IMR-90 (cell line): ENCODE data around the gene ZDHHC24. TPM values are rescaled to one million over a fixed set of nuclear protein-coding genes. Genes with fewer than 3 reads are reported as not detected.
A peak's percentile ranks its signal among the peaks of the same experiment; 100 is the strongest.

Experiments used
- ATAC-seq: fragments of 200-7000 bp; cut with Tn5 transposase; 2 replicates; pipeline ENCODE4 v1.9.1; 2020; ENCODE audit warnings: low read depth, mild to moderate bottlenecking, moderate library complexity
- BruUV-seq: library from RNA; stranded (reverse); fragments of 400-500 nt; replicated peaks from 2 replicates; lab custom pipeline; 2021; lab: Mats Ljungman, UMichigan
- CTCF ChIA-PET: fragments of 300-600 bp; formaldehyde crosslinking; extraction: SDS; loops from one replicate; lab custom pipeline; 2021; ENCODE audit warnings: antibody characterized with exemption; lab: Yijun Ruan, JAX
- POLR2A ChIA-PET: fragments of 300-600 bp; sonication (Branson Sonifier 250); formaldehyde crosslinking; loops from one replicate; lab custom pipeline; 2022; ENCODE audit warnings: antibody characterized with exemption; ENCODE audit not compliant: unreplicated experiment; lab: Charles Lee
- DNase-seq: peaks from one replicate; pipeline ENCODE4 v3.0.0; 2013
- H2AFZ ChIP-seq: replicated peaks from 2 replicates; pipeline ENCODE3; 2013; ENCODE audit warnings: low read length, mild to moderate bottlenecking; ENCODE audit not compliant: poor library complexity
- H2AK5ac ChIP-seq: 2 replicates; pipeline ENCODE4 v1.6.1; 2013; ENCODE audit warnings: low read depth, low read length, inconsistent platforms
- H2AK9ac ChIP-seq: replicated peaks from 2 replicates; pipeline ENCODE3; 2013; ENCODE audit warnings: mild to moderate bottlenecking, low read depth, low read length, moderate library complexity; ENCODE audit not compliant: poor library complexity
- H2BK120ac ChIP-seq: 2 replicates; pipeline ENCODE4 v1.6.1; 2013; ENCODE audit warnings: low read depth, low read length, inconsistent platforms
- H2BK15ac ChIP-seq: 3 replicates; pipeline ENCODE4 v1.6.1; 2013; ENCODE audit warnings: low read depth, low read length, inconsistent platforms
- H2BK20ac ChIP-seq: 2 replicates; pipeline ENCODE4 v1.6.1; 2013; ENCODE audit warnings: low read depth, mild to moderate bottlenecking, inconsistent platforms, low read length, moderate library complexity
- H2BK5ac ChIP-seq: 2 replicates; pipeline ENCODE4 v1.6.1; 2013; ENCODE audit warnings: mild to moderate bottlenecking, low read depth, low read length, inconsistent platforms; ENCODE audit not compliant: poor library complexity, severe bottlenecking
- H3K14ac ChIP-seq: replicated peaks from 2 replicates; pipeline ENCODE4 v1.6.1; 2013; ENCODE audit warnings: low read depth, low read length, inconsistent platforms
- H3K18ac ChIP-seq: 2 replicates; pipeline ENCODE4 v1.6.1; 2013; ENCODE audit warnings: low read depth, low read length, control low read depth
- H3K23ac ChIP-seq: 2 replicates; pipeline ENCODE4 v1.6.1; 2013; ENCODE audit warnings: low read depth, low read length, inconsistent platforms
- H3K27ac ChIP-seq: 2 replicates; pipeline ENCODE4 v1.5.1; 2013; ENCODE audit warnings: mild to moderate bottlenecking, control low read depth, low read length; ENCODE audit not compliant: insufficient read depth
- H3K27me3 ChIP-seq: 2 replicates; pipeline ENCODE4 v1.6.1; 2013; ENCODE audit warnings: low read length; ENCODE audit not compliant: control insufficient read depth, insufficient read depth
- H3K36me3 ChIP-seq: 2 replicates; pipeline ENCODE4 v1.6.1; 2013; ENCODE audit warnings: low read length, mixed read lengths; ENCODE audit not compliant: control insufficient read depth, insufficient read depth
- H3K4ac ChIP-seq: 2 replicates; pipeline ENCODE4 v1.6.1; 2013; ENCODE audit warnings: low read depth, low read length, inconsistent platforms
- H3K4me1 ChIP-seq: 2 replicates; pipeline ENCODE4 v1.6.1; 2013; ENCODE audit warnings: low read length, mixed read lengths; ENCODE audit not compliant: control insufficient read depth, insufficient read depth
- H3K4me2 ChIP-seq: 2 replicates; pipeline ENCODE4 v1.6.1; 2013; ENCODE audit warnings: low read depth, mild to moderate bottlenecking, control low read depth, low read length, moderate library complexity
- H3K4me3 ChIP-seq: 2 replicates; pipeline ENCODE4 v1.5.1; 2013; ENCODE audit warnings: low read depth, mild to moderate bottlenecking, control low read depth, low read length, moderate library complexity; ENCODE audit not compliant: insufficient read depth
- H3K56ac ChIP-seq: 2 replicates; pipeline ENCODE4 v1.6.1; 2013; ENCODE audit warnings: low read length, inconsistent platforms; ENCODE audit not compliant: insufficient read depth; ENCODE audit errors: extremely low read depth
- H3K79me1 ChIP-seq, 2 experiments: 2 replicates each; pipeline ENCODE4 v1.6.1; 2013; ENCODE audit warnings: low read length in 2 of 2, inconsistent platforms in 1 of 2, low read depth in 1 of 2
- H3K9ac ChIP-seq: 2 replicates; pipeline ENCODE4 v1.6.1; 2013; ENCODE audit warnings: low read depth, low read length, control low read depth
- H3K9me1 ChIP-seq: 2 replicates; pipeline ENCODE4 v1.6.1; 2013; ENCODE audit warnings: low read length, inconsistent platforms; ENCODE audit not compliant: insufficient read depth
- H3K9me3 ChIP-seq: 2 replicates; pipeline ENCODE4 v1.6.1; 2013; ENCODE audit warnings: low read length; ENCODE audit not compliant: control insufficient read depth, insufficient read depth
- H4K20me1 ChIP-seq: 2 replicates; pipeline ENCODE4 v1.6.1; 2013; ENCODE audit warnings: low read length, inconsistent platforms; ENCODE audit not compliant: insufficient read depth
- H4K5ac ChIP-seq: 2 replicates; pipeline ENCODE4 v1.6.1; 2013; ENCODE audit warnings: mild to moderate bottlenecking, low read depth, low read length, control low read depth
- H4K8ac ChIP-seq, 2 experiments: 2 replicates each; pipeline ENCODE4 v1.6.1; 2013; ENCODE audit warnings: low read depth in 2 of 2, low read length in 2 of 2, control low read depth in 1 of 2, inconsistent platforms in 1 of 2
- H4K91ac ChIP-seq: 2 replicates; pipeline ENCODE4 v1.6.1; 2013; ENCODE audit warnings: low read depth, low read length, inconsistent platforms; ENCODE audit not compliant: insufficient read depth
- CEBPB ChIP-seq: IDR thresholded peaks from 2 replicates; pipeline ENCODE4 v1.6.1; 2012; ENCODE audit warnings: low read depth, low read length, improper control_type of control experiment
- RAD21 ChIP-seq: IDR thresholded peaks from 2 replicates; pipeline ENCODE4 v1.6.1; 2012; ENCODE audit warnings: low read length, improper control_type of control experiment
- RCOR1 ChIP-seq: IDR thresholded peaks from 2 replicates; pipeline ENCODE4 v1.6.1; 2012; ENCODE audit warnings: mild to moderate bottlenecking, low read length, improper control_type of control experiment; ENCODE audit not compliant: insufficient replicate concordance
- RFX5 ChIP-seq: IDR thresholded peaks from 2 replicates; pipeline ENCODE4 v1.8.0; 2012; ENCODE audit warnings: low read depth, mild to moderate bottlenecking, low read length, moderate library complexity
- WGBS, 2 experiments: methylation state at CpG; one replicate each; pipeline versions ENCODE4 v1.1.5 to v1.1.7; 2013; ENCODE audit warnings: missing lambda C conversion rate in 2 of 2; ENCODE audit not compliant: insufficient read length in 1 of 2; ENCODE audit errors: extremely low coverage in 2 of 2; 5-methylcytosine and 5-hydroxymethylcytosine counted together
- dilution Hi-C: fragments of 300-500 bp; cut with HindIII; formaldehyde crosslinking; loops from one replicate; pipeline ENCODE4 v1.14.3; 2018; ENCODE audit warnings: low sequenced_read_pairs; ENCODE audit not compliant: unreplicated experiment
- in situ Hi-C: fragments of 300-500 bp; cut with MboI; formaldehyde crosslinking; loops from 3 replicates; pipeline ENCODE4 v1.14.3; 2019; ENCODE audit warnings: low sequenced_read_pairs, inconsistent platforms, mixed read lengths
- intact Hi-C: fragments of 100-400 bp; cut with micrococcal nuclease; formaldehyde crosslinking; loops from 2 replicates; pipeline ENCODE4 v1.10.0; 2022
- polyA plus RNA-seq, 3 experiments: library from polyadenylated mRNA; depleted of rRNA; stranded (reverse); fragments of >200 nt; gene quantifications; 2 replicates each; pipeline ENCODE4 v1.2.3, GENCODE V29; 2012; ENCODE audit warnings: low replicate concordance in 1 of 3
- total RNA-seq: library from RNA; depleted of rRNA; stranded (reverse); fragments of >200 nt; gene quantifications from 2 replicates; pipeline ENCODE4 v1.2.3, GENCODE V29; 2012
- TF ChIP-seq, protein P1 (sequence below): fragments of 150-350 bp; IDR thresholded peaks from 2 replicates; pipeline ENCODE4 v1.6.1; 2016; ENCODE audit warnings: low read depth, mild to moderate bottlenecking, low read length, moderate library complexity, borderline replicate concordance

ZDHHC24 gene
- total and polyA plus RNA-seq, 2 of the 4 experiments (the other 2 are of a cell fraction) = 3.2 to 10.9 TPM

DNA sequence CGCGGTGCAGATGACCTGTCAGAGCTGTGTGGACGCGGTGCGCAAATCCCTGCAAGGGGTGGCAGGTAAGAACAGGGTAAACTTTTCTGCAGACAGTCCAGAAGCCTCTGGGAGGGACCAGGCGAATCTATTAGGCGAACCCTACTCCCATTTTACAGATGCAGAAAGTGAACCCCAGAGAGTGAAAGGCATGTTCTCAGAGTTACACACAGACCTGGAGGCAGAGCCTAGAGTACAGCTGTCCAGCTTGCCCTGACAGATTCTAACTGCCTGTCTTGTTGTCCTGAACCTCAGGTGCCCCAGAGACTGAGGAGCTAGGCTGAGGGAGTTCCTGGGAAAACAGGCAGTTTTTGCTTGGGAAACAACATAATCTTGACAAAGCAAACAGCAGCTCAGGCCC, 47.8 kb upstream of the ZDHHC24 start (continued):
- TF ChIP-seq, protein P1, sequence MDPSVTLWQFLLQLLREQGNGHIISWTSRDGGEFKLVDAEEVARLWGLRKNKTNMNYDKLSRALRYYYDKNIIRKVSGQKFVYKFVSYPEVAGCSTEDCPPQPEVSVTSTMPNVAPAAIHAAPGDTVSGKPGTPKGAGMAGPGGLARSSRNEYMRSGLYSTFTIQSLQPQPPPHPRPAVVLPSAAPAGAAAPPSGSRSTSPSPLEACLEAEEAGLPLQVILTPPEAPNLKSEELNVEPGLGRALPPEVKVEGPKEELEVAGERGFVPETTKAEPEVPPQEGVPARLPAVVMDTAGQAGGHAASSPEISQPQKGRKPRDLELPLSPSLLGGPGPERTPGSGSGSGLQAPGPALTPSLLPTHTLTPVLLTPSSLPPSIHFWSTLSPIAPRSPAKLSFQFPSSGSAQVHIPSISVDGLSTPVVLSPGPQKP = no peak
- no peak for TF ChIP-seq RCOR1

DNA sequence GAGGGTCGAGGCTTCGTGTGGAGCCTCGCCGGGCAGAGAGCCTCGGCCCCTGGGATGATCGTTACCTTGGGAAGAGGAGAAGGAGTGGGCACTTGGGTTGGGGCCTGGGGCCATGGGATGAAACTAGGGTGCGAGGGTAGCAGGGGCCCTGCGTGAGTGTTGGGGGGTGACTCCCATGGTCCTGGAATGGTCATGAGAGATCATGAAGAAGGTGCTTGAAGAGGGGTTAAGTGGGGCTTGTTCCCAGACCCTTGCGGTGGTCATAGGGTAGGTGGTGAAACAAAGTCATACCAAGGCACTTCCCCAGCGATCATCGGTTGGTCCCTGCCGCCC, 47.4 kb upstream of the ZDHHC24 start:
- H3K4me3 ChIP-seq = peak overlapping the region; percentile 71
- peaks cover 2% of the 10 kb centered on the region; the same call in 1 of the 2 replicates for H3K36me3 ChIP-seq
- peak overlapping the region; percentile 93 for H3K9ac ChIP-seq
- in situ Hi-C loops = no loop called here
- H2BK120ac ChIP-seq = peak overlapping the region; percentile 20; the same call in 1 of the 2 replicates
- H3K23ac ChIP-seq = peak overlapping the region; percentile 87; the same call in 1 of the 2 replicates
- no TSS peak for BruUV-seq
- peak overlapping the region; percentile 71 to 96 for H4K8ac ChIP-seq
- H3K79me1 ChIP-seq = peaks cover 23 to 35% of the 10 kb centered on the region in 2 experiments
- peak overlapping the region; percentile 95 for H3K14ac ChIP-seq
- CTCF ChIA-PET = interaction anchor here (0.5 to 1.1 kb wide), 3 partner anchors 14 to 44 kb away, joined by 4 to 5 read pairs (median 5); no protein-coding TSS in a partner anchor
- H3K4ac ChIP-seq = peak overlapping the region; percentile 90
- H3K27me3 ChIP-seq = no peaks in the 10 kb centered on the region
- peak overlapping the region; percentile 25; the same call in 1 of the 2 replicates for H3K18ac ChIP-seq
- WGBS, 2 experiments = 6% methylated on average over 10 of the region's 12 CpGs; no CpG with 5 or more reads in 1 of the 2 experiments
- H3K9me3 ChIP-seq = no peaks in the 10 kb centered on the region
- peak overlapping the region; percentile 58 for H4K5ac ChIP-seq
- peak overlapping the region; percentile 89 for H3K4me2 ChIP-seq
- ATAC-seq (0 out of 2 replicates have a peak, but pooled peaks have one; percentile 1), DNase-seq (no peak)
- peaks cover 19% of the 10 kb centered on the region for H3K9me1 ChIP-seq
- dilution Hi-C loops = no loop called here
- H2AK5ac ChIP-seq = peak overlapping the region; percentile 46; the same call in 1 of the 2 replicates
- TF ChIP-seq RFX5 = no peak
- no peak for TF ChIP-seq RAD21
- TF ChIP-seq CEBPB = no peak
- H2BK15ac ChIP-seq = peak overlapping the region; percentile 18; the same call in 1 of the 3 replicates
- intact Hi-C loops = no loop called here
- H3K56ac ChIP-seq = peak overlapping the region; percentile 79
- H2BK20ac ChIP-seq = no peak overlapping the region
- no peaks in the 10 kb centered on the region for H4K20me1 ChIP-seq
- H4K91ac ChIP-seq = peak overlapping the region; percentile 75
- peaks cover 11% of the 10 kb centered on the region for H3K4me1 ChIP-seq
- POLR2A ChIA-PET = no interaction called here
- peak overlapping the region; percentile 85 for H3K27ac ChIP-seq
- H2AFZ ChIP-seq = peak overlapping the region; percentile 99
- peak overlapping the region; percentile 90 for H2AK9ac ChIP-seq
- H2BK5ac ChIP-seq = peak overlapping the region; percentile 75
